CD4-positive, alpha-beta T cell treated with Interleukin-4 for 4 hours (primary cell): ENCODE results near the gene ZC3H8.
"Not testable (repeated sequence)": the region's sequence is repeated elsewhere in the genome, so short reads cannot be mapped to it uniquely, and the experiment has no call there.

Experiments
- DNase-seq: peaks from one replicate; pipeline ENCODE4 v3.0.0-alpha.2; 2020

The ZC3H8 gene

GRCh38 chr2:112254466-112255240 is at the start of gene ZC3H8:
TSS of gene ZC3H8 (minus strand) at chr2:112255042. CDS start at chr2:112254981, 61 bp downstream.
- peak; percentile 92 for DNase-seq

- no peak for DNase-seq
Measured at GRCh38 chr2:112304298-112304941, 49.6 kb upstream of the ZC3H8 start.

GRCh38 chr2:112301973-112302372 is 47.1 kb upstream of the ZC3H8 start:
- DNase-seq = no peak

GRCh38 chr2:112301171-112301584 is 46.3 kb upstream of the ZC3H8 start:
- no peak for DNase-seq

- no peak for DNase-seq
Measured at GRCh38 chr2:112296407-112296806, 41.6 kb upstream of the ZC3H8 start.

- DNase-seq = no peak
Measured at GRCh38 chr2:112295407-112296078, 40.7 kb upstream of the ZC3H8 start.

GRCh38 chr2:112293636-112294401 is 39.0 kb upstream of the ZC3H8 start:
- DNase-seq = no peak

GRCh38 chr2:112290648-112291047 is 35.8 kb upstream of the ZC3H8 start:
- DNase-seq = no peak

GRCh38 chr2:112290088-112290487 is 35.2 kb upstream of the ZC3H8 start:
- no peak for DNase-seq

GRCh38 chr2:112283535-112283934 is 28.7 kb upstream of the ZC3H8 start:
- DNase-seq = not testable (repeated sequence)

- DNase-seq = not testable (repeated sequence)
Measured at GRCh38 chr2:112282066-112282465, 27.2 kb upstream of the ZC3H8 start.

- DNase-seq = no peak
Measured at GRCh38 chr2:112277596-112278220, 22.9 kb upstream of the ZC3H8 start.

GRCh38 chr2:112276954-112277353 is 22.1 kb upstream of the ZC3H8 start:
- DNase-seq = no peak

- DNase-seq = peak; percentile 77
Measured at GRCh38 chr2:112275887-112276773, 21.3 kb upstream of the ZC3H8 start.

- DNase-seq = peak; percentile 100
Measured at GRCh38 chr2:112275311-112275886, 20.6 kb upstream of the ZC3H8 start, which contains the start of gene ZC3H6. TSS of gene ZC3H6 (plus strand) at chr2:112275597. CDS start at chr2:112275995, 398 bp downstream.

- DNase-seq = no peak
Measured at GRCh38 chr2:112273349-112273748, 18.5 kb upstream of the ZC3H8 start.

- DNase-seq = no peak
Measured at GRCh38 chr2:112272669-112273068, 17.8 kb upstream of the ZC3H8 start.

GRCh38 chr2:112268547-112268946 is 13.7 kb upstream of the ZC3H8 start:
- DNase-seq = no peak

- no peak for DNase-seq
Measured at GRCh38 chr2:112262876-112263275, 8.0 kb upstream of the ZC3H8 start.

- no peak for DNase-seq
Measured at GRCh38 chr2:112260295-112260625, 5.4 kb upstream of the ZC3H8 start.
